ENCODE results near the gene CTXN2. TPM values are rescaled to one million over a fixed set of nuclear protein-coding genes. Genes with fewer than 3 reads are reported as not detected.

Gene CTXN2
- total and polyA plus RNA-seq, 2 of the 13 experiments (the other 11 are each of a cell fraction or from before 2014, with no cell fraction given) = not detected

- TF ChIP-seq, protein P1, sequence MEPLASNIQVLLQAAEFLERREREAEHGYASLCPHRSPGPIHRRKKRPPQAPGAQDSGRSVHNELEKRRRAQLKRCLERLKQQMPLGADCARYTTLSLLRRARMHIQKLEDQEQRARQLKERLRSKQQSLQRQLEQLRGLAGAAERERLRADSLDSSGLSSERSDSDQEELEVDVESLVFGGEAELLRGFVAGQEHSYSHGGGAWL (CRISPR knock-in tag; IDR thresholded peaks at IDR 0.05) = no peak; the same call in 1 of the 2 replicates
- TF ChIP-seq REPIN1 (CRISPR knock-in tag; IDR thresholded peaks at IDR 0.05; ENCODE audit: borderline replicate concordance, low read depth) (peak; percentile 66; the same call in 1 of the 2 replicates), REL (CRISPR knock-in tag; conservative IDR thresholded peaks at IDR 0.05) (0 out of 2 replicates have a peak, but pooled peaks have one; percentile 43), ZBTB33 (CRISPR knock-in tag; IDR thresholded peaks at IDR 0.05) (no peak), SOX6 (IDR thresholded peaks at IDR 0.05) (no peak), SOX6 (CRISPR knock-in tag; IDR thresholded peaks at IDR 0.05) (no peak), ZNF138 (CRISPR knock-in tag; IDR thresholded peaks at IDR 0.05; ENCODE audit: low read depth) (no peak), RBAK (CRISPR knock-in tag; IDR thresholded peaks at IDR 0.05) (no peak), AHR (CRISPR knock-in tag; IDR thresholded peaks at IDR 0.05) (no peak), ZKSCAN1 (IDR thresholded peaks at IDR 0.05; ENCODE audit: low read length) (no peak), SYNCRIP (IDR thresholded peaks at IDR 0.05; ENCODE audit: insufficient read depth, low read depth, low read length) (no peak), KAT2B (IDR thresholded peaks at IDR 0.05; ENCODE audit: borderline replicate concordance, low read depth, low read length) (no peak), NR1H2 (CRISPR knock-in tag; IDR thresholded peaks at IDR 0.05; ENCODE audit: borderline replicate concordance, low read depth) (no peak), ETV5 (CRISPR knock-in tag; IDR thresholded peaks at IDR 0.05; ENCODE audit: borderline replicate concordance) (no peak), ZNF282 (IDR thresholded peaks at IDR 0.05; ENCODE audit: partially characterized antibody) (no peak), SIN3A (IDR thresholded peaks at IDR 0.05; ENCODE audit: borderline replicate concordance, low read depth, low read length) (no peak), TEAD3 (CRISPR knock-in tag; optimal IDR thresholded peaks at IDR 0.05; ENCODE audit: borderline replicate concordance) (no peak), NFATC3 (CRISPR knock-in tag; IDR thresholded peaks at IDR 0.05) (no peak)
- TF ChIP-seq, protein P2, sequence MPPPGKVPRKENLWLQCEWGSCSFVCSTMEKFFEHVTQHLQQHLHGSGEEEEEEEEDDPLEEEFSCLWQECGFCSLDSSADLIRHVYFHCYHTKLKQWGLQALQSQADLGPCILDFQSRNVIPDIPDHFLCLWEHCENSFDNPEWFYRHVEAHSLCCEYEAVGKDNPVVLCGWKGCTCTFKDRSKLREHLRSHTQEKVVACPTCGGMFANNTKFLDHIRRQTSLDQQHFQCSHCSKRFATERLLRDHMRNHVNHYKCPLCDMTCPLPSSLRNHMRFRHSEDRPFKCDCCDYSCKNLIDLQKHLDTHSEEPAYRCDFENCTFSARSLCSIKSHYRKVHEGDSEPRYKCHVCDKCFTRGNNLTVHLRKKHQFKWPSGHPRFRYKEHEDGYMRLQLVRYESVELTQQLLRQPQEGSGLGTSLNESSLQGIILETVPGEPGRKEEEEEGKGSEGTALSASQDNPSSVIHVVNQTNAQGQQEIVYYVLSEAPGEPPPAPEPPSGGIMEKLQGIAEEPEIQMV (CRISPR knock-in tag; IDR thresholded peaks at IDR 0.05; ENCODE audit: low read depth) = no peak
- TF ChIP-seq, protein P3, sequence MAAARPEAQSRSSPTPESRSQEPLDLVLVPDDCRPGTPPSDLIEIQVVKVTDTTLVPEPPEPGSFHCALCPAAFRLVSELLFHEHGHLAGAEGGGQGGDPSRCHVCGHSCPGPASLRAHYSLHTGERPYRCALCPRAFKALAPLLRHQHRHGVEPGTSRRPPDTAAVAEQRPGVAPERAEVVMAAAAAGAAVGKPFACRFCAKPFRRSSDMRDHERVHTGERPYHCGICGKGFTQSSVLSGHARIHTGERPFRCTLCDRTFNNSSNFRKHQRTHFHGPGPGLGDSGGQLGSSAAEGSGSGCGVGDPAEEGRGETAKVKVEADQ (CRISPR knock-in tag; IDR thresholded peaks at IDR 0.05; ENCODE audit: borderline replicate concordance) = no peak
- TF ChIP-seq, protein P4, sequence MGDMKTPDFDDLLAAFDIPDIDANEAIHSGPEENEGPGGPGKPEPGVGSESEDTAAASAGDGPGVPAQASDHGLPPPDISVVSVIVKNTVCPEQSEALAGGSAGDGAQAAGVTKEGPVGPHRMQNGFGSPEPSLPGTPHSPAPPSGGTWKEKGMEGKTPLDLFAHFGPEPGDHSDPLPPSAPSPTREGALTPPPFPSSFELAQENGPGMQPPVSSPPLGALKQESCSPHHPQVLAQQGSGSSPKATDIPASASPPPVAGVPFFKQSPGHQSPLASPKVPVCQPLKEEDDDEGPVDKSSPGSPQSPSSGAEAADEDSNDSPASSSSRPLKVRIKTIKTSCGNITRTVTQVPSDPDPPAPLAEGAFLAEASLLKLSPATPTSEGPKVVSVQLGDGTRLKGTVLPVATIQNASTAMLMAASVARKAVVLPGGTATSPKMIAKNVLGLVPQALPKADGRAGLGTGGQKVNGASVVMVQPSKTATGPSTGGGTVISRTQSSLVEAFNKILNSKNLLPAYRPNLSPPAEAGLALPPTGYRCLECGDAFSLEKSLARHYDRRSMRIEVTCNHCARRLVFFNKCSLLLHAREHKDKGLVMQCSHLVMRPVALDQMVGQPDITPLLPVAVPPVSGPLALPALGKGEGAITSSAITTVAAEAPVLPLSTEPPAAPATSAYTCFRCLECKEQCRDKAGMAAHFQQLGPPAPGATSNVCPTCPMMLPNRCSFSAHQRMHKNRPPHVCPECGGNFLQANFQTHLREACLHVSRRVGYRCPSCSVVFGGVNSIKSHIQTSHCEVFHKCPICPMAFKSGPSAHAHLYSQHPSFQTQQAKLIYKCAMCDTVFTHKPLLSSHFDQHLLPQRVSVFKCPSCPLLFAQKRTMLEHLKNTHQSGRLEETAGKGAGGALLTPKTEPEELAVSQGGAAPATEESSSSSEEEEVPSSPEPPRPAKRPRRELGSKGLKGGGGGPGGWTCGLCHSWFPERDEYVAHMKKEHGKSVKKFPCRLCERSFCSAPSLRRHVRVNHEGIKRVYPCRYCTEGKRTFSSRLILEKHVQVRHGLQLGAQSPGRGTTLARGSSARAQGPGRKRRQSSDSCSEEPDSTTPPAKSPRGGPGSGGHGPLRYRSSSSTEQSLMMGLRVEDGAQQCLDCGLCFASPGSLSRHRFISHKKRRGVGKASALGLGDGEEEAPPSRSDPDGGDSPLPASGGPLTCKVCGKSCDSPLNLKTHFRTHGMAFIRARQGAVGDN (CRISPR knock-in tag; IDR thresholded peaks at IDR 0.05) = peak; percentile 76
Measured at GRCh38 chr15:48177766-48178647, 13.5 kb upstream of the CTXN2 start, which contains the start of gene MYEF2 (continued).

Measured in HepG2 (cell line).